Natural killer cell treated with Interleukin-12 subunit alpha and Interleukin-12 subunit beta and Interleukin-15 and Interleukin-18, amount 100 ng/mL, for 72 hours (primary cell): Measurements from ENCODE around the gene STK11IP. TPM values are rescaled to one million over a fixed set of nuclear protein-coding genes. Genes with fewer than 3 reads are reported as not detected.
A peak's percentile ranks its signal among the peaks of the same experiment; 100 is the strongest.

Source experiments
- ATAC-seq, 2 donors: fragments of 150-1000 bp; cut with Tn5 transposase in 1 of 2; sonication (Bioruptor Pico), chemical (Tn5 transposase) in 1 of 2; 2 replicates each; pipeline ENCODE4 v1.10.0; 2021
- DNase-seq: peaks from one replicate; pipeline ENCODE4 v3.0.0; 2022; ENCODE audit warnings: low spot score
- H3K27ac Mint-ChIP-seq, 2 donors: 1 replicate in 1 of 2; 2 replicates in 1 of 2; pipeline ENCODE4 v1.8.0; 2022; ENCODE audit warnings: mixed read lengths in 2 of 2, mild to moderate bottlenecking in 1 of 2, moderate library complexity in 1 of 2
- H3K27me3 Mint-ChIP-seq, 2 donors: 1 replicate in 1 of 2; 2 replicates in 1 of 2; pipeline ENCODE4 v1.8.0; 2022; ENCODE audit warnings: mixed read lengths in 2 of 2
- H3K36me3 Mint-ChIP-seq: one replicate; pipeline ENCODE4 v1.8.0; 2022; ENCODE audit warnings: mixed read lengths
- H3K4me1 Mint-ChIP-seq, 2 donors: 1 replicate in 1 of 2; 2 replicates in 1 of 2; pipeline ENCODE4 v1.8.0; 2022; ENCODE audit warnings: low read depth in 2 of 2, mixed read lengths in 2 of 2, mild to moderate bottlenecking in 1 of 2
- H3K4me3 Mint-ChIP-seq: one replicate; pipeline ENCODE4 v1.8.0; 2022; ENCODE audit warnings: mixed read lengths
- H3K9me3 Mint-ChIP-seq: 2 replicates; pipeline ENCODE4 v1.8.0; 2022; ENCODE audit warnings: mixed read lengths
- total RNA-seq, 2 donors: library from RNA; stranded (reverse); gene quantifications; one replicate each; pipeline ENCODE4 v1.2.3, GENCODE V29; 2022

Gene STK11IP
- total RNA-seq, 2 donors from 2014 or later = 27.7 to 50.7 TPM

DNA sequence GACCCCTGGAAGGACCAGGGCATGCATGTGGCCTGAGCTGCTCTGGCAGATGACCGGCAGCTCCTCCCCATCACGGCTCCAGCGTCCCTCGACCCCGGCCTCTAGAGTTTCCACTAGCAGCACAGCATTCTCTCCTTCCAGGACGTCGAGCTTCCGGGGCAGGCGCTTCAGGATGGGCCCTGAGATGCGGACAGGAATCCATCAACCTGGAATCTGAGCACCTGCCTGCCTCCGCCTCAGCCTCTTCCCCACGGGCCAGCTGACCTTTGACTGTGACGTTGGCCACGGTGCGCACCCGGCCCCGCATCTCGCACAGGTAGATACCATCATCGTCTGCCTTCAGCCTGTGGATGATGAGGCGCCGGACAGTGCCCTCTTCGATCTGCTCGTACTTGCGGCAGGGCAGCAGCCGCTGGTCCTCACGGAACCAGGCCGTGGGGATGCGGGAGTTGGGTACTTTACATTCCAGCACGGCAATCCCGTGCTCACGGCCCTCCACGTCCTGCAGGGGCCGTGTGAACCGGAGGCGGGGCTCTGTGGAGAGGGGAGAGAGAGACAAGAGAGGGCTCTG is 29.8 kb upstream of the STK11IP start:
- no peaks in the 10 kb centered on the region for H3K9me3 Mint-ChIP-seq
- peaks cover 0 to 4% of the 10 kb centered on the region in 2 donors for H3K4me1 Mint-ChIP-seq
- peaks cover 20 to 33% of the 10 kb centered on the region in 2 donors for H3K27me3 Mint-ChIP-seq
- no peak for ATAC-seq
- no peak for DNase-seq
- H3K36me3 Mint-ChIP-seq = no peaks in the 10 kb centered on the region
- no peak overlapping the region for H3K4me3 Mint-ChIP-seq
- no peak overlapping the region for H3K27ac Mint-ChIP-seq

GRCh38 chr2:219569041-219569440 is 28.6 kb upstream of the STK11IP start:
- Mint-ChIP-seq H3K27me3 (peaks cover 28 to 40% of the 10 kb centered on the region in 2 donors), H3K9me3 (no peaks in the 10 kb centered on the region)

GRCh38 chr2:219569635-219570034 is 28.0 kb upstream of the STK11IP start:
- H3K27ac Mint-ChIP-seq = no peak overlapping the region
- H3K4me1 Mint-ChIP-seq = peaks cover 0 to 4% of the 10 kb centered on the region in 2 donors
- no peaks in the 10 kb centered on the region for H3K36me3 Mint-ChIP-seq
- ATAC-seq (no peak), DNase-seq (no peak)
- H3K27me3 Mint-ChIP-seq = peaks cover 28 to 37% of the 10 kb centered on the region in 2 donors
- H3K9me3 Mint-ChIP-seq = no peaks in the 10 kb centered on the region
- H3K4me3 Mint-ChIP-seq = peak overlapping the region; percentile 6

More at GRCh38 chr2:219569041-219569440, 28.6 kb upstream of the STK11IP start:
- Mint-ChIP-seq H3K4me3 (no peak overlapping the region), H3K27ac (no peak overlapping the region), H3K4me1 (peaks cover 0 to 4% of the 10 kb centered on the region in 2 donors), H3K36me3 (no peaks in the 10 kb centered on the region)
- no peak for ATAC-seq
- no peak for DNase-seq

DNA sequence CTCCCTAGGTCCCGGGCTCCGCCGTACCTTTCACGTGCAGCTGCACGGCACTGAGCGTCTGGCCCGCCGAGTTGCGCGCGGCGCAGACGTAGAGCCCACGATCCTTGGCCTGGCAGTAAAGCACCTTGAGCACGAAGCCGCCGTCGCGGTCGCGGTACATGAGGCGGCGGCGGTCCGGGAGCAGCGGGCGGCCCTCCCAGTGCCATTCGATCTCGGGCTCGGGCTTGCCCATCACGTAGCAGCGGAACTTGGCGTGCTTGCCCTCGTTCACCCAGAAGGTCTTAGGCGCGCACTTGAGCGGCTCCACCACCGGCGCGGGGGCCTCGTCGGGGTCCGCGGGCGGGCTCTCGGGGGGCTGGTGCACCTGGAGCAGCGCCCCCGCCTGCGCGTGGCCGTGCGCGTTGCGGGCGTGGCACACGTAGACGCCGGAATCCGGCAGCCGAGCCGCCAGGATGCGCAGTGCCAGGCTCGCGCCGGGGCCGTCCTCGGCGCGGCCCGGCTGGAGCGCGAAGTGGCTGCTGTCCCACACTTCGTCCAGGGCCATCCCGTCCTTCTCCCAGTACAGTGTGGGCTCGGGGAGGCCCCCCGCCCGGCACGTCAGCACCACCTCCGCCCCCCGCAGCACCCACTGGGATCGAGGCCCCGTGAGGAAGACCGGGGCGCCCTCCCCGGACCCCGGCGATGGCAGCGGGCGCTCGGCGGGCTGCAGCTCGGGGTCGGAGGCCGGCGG is 27.3 kb upstream of the STK11IP start:
- H3K4me1 Mint-ChIP-seq = peaks cover 0 to 4% of the 10 kb centered on the region in 2 donors

GRCh38 chr2:219570924-219571310 is 26.7 kb upstream of the STK11IP start:
- no peak for ATAC-seq
- Mint-ChIP-seq H3K4me3 (no peak overlapping the region), H3K4me1 (peaks cover 0 to 4% of the 10 kb centered on the region in 2 donors), H3K27ac (no peak overlapping the region), H3K27me3 (peaks cover 35 to 38% of the 10 kb centered on the region in 2 donors), H3K36me3 (no peaks in the 10 kb centered on the region), H3K9me3 (no peaks in the 10 kb centered on the region)
- no peak for DNase-seq

More for the DNA sequence above, 27.3 kb upstream of the STK11IP start:
- Mint-ChIP-seq H3K27me3 (peaks cover 30 to 36% of the 10 kb centered on the region in 2 donors), H3K4me3 (peak overlapping the region; percentile 6), H3K9me3 (no peaks in the 10 kb centered on the region), H3K27ac (no peak overlapping the region), H3K36me3 (no peaks in the 10 kb centered on the region)
- DNase-seq (no peak), ATAC-seq (no peak)

- no peak for DNase-seq
- H3K4me3 Mint-ChIP-seq = peak within 1 kb of the TSS; percentile 20
These were observed 26.1 kb upstream of the STK11IP start, which contains the start of gene OBSL1 for GRCh38 chr2:219571311-219572236. TSS of gene OBSL1 (minus strand) at chr2:219571539. CDS start at chr2:219571232, 307 bp downstream.

DNA sequence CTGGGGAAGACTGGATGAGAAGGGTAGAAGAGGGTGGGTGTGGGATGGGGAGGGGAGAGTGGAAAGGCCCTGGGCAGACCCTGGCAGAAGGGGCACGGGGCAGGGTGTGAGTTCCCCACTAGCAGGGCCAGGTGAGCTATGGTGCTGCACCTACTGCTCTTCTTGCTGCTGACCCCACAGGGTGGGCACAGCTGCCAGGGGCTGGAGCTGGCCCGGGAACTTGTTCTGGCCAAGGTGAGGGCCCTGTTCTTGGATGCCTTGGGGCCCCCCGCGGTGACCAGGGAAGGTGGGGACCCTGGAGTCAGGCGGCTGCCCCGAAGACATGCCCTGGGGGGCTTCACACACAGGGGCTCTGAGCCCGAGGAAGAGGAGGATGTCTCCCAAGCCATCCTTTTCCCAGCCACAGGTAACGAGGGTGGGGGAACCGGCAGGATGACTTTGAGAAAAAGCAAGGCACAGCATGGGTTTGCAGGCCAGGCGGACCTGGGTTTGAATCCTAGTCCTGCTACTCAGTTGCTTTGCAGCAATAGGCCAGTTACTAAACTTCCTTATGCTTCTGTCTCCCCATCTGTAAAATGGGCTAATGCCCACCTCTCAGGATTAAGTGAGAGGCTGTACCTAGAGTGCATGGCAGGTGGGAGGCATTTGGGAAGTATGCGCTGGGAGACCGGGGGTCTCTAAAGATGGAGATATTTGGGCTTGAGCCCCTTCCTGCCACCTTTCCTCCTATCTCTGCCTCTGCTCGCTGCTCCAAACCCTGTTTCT is 25.2 kb upstream of the STK11IP start, which contains the start of gene INHA:
Gene INHA (plus strand): TSS at position 74 of the 765 bp plus-strand sequence. CDS start 65 bp downstream, at position 139.
- H3K27ac Mint-ChIP-seq = no peak within 1 kb of the TSS
- H3K36me3 Mint-ChIP-seq = no peaks in the 10 kb centered on the region
- ATAC-seq (no peak), DNase-seq (no peak)
- peaks cover 36 to 46% of the 10 kb centered on the region in 2 donors for H3K27me3 Mint-ChIP-seq
- peak within 1 kb of the TSS; percentile 20 for H3K4me3 Mint-ChIP-seq
- no peaks in the 10 kb centered on the region for H3K9me3 Mint-ChIP-seq
- peaks cover 0 to 4% of the 10 kb centered on the region in 2 donors for H3K4me1 Mint-ChIP-seq

More at GRCh38 chr2:219571311-219572236, 26.1 kb upstream of the STK11IP start, which contains the start of gene OBSL1:
- H3K4me1 Mint-ChIP-seq = peaks cover 0 to 4% of the 10 kb centered on the region in 2 donors
- peak in 1 of 2 donors; percentile 29 for ATAC-seq
- H3K27me3 Mint-ChIP-seq = peaks cover 33 to 41% of the 10 kb centered on the region in 2 donors
- H3K27ac Mint-ChIP-seq = no peak within 1 kb of the TSS
- no peaks in the 10 kb centered on the region for H3K36me3 Mint-ChIP-seq
- H3K9me3 Mint-ChIP-seq = no peaks in the 10 kb centered on the region

DNA sequence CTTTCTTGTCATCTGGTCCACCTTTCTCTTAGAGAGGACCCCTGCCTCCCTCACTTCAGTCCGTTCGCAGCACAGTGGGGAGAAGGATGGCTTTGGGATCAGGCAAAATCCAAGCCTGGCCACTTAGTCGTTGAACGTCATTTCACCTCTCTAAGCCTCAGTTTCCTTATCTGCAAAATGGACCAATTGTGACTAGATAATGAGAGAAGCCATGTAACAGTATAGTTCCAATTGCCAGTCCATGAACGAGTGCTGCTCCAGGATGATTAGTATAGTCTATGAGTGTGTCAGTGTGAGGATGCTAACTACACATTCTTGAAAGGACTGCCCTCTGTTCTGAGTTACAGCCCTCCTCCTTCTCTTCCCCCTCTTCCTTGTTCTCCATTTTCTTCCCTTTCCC is 24.5 kb upstream of the STK11IP start:
- ATAC-seq (no peak), DNase-seq (no peak)
- Mint-ChIP-seq H3K27ac (no peak overlapping the region), H3K27me3 (peaks cover 34 to 48% of the 10 kb centered on the region in 2 donors), H3K4me3 (no peak overlapping the region), H3K9me3 (no peaks in the 10 kb centered on the region), H3K36me3 (no peaks in the 10 kb centered on the region), H3K4me1 (peaks cover 0 to 4% of the 10 kb centered on the region in 2 donors)

DNA sequence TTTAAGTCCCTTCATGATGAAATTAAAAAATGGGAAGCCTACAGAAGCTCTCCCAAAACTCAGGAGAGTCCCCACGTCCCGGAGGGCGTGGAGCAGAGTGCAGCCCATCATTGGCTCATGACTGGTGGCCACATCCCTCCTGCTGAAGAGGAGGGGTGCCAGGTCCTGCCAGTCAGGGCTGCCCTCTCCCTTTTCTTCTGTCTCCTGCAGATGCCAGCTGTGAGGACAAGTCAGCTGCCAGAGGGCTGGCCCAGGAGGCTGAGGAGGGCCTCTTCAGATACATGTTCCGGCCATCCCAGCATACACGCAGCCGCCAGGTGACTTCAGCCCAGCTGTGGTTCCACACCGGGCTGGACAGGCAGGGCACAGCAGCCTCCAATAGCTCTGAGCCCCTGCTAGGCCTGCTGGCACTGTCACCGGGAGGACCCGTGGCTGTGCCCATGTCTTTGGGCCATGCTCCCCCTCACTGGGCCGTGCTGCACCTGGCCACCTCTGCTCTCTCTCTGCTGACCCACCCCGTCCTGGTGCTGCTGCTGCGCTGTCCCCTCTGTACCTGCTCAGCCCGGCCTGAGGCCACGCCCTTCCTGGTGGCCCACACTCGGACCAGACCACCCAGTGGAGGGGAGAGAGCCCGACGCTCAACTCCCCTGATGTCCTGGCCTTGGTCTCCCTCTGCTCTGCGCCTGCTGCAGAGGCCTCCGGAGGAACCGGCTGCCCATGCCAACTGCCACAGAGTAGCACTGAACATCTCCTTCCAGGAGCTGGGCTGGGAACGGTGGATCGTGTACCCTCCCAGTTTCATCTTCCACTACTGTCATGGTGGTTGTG is 23.0 kb upstream of the STK11IP start:
- H3K4me1 Mint-ChIP-seq = peaks cover 4 to 6% of the 10 kb centered on the region in 2 donors
- ATAC-seq (peak in 1 of 2 donors; percentile 25), DNase-seq (no peak)
- no peak overlapping the region for H3K4me3 Mint-ChIP-seq
- no peak overlapping the region for H3K27ac Mint-ChIP-seq
- H3K36me3 Mint-ChIP-seq = no peaks in the 10 kb centered on the region
- peaks cover 33 to 51% of the 10 kb centered on the region in 2 donors for H3K27me3 Mint-ChIP-seq
- H3K9me3 Mint-ChIP-seq = no peaks in the 10 kb centered on the region

DNA sequence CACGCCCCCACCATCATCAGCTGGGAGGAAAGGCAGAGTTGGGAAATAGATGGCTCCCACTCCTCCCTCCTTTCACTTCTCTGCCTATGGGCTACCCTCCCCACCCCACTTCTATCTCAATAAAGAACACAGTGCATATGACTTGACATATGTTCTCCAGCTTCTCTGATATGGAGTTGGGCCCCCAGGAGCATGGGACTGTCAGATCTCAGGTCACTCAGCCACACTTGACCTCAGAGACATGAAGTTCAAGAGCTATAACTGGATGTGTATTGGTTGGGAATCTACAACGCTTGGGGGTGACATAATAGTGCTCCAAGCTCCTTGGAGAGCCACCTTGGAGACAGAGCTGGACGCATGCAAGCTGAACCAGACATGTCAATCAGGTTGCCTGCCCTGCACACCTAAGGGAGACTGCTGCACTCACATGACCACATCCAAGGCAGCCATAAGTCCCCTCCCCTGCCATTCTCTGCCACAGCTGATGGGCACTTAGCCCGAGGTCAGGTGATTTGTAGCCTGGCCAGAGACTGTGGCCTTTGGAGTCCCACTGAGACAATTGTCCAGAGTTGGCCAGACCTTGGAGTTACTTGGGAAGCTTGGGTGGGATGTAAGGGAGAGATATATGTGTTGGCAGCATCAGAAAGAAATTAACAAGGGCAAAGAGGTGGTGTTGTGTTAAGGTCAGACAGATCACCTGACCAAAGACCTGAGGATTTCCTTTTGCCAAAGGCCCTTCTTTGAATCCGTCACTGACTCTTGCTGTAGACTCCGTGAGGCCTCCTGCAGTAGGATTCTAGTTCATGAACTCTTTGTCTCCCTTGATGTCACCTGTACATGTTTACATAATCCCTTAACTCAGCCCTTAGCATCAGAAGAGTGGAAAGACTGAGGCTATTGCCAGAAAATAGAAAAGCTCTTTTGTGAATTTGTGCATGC is 21.8 kb upstream of the STK11IP start:
- Mint-ChIP-seq H3K4me1 (peaks cover 4 to 6% of the 10 kb centered on the region in 2 donors), H3K4me3 (no peak overlapping the region), H3K27me3 (peaks cover 31 to 48% of the 10 kb centered on the region in 2 donors), H3K27ac (no peak overlapping the region), H3K36me3 (no peaks in the 10 kb centered on the region), H3K9me3 (no peaks in the 10 kb centered on the region)
- no peak for ATAC-seq
- DNase-seq = no peak

- Mint-ChIP-seq H3K9me3 (no peaks in the 10 kb centered on the region), H3K36me3 (no peaks in the 10 kb centered on the region), H3K4me3 (no peak overlapping the region), H3K27ac (no peak overlapping the region), H3K27me3 (peaks cover 30 to 45% of the 10 kb centered on the region in 2 donors), H3K4me1 (peaks cover 4 to 5% of the 10 kb centered on the region in 2 donors)
- ATAC-seq = no peak
- DNase-seq = no peak
These were observed 20.9 kb upstream of the STK11IP start for GRCh38 chr2:219576505-219577388.
